OCI-LY3 (cell line): ENCODE data around the gene AUTS2.

Experiments used
- H2AFZ ChIP-seq: fragments of 200-600, 300-600 bp; shearing (Covaris generic); 2 replicates; pipeline ENCODE4 v1.6.0; 2014; ENCODE audit warnings: antibody characterized with exemption, low read depth, low read length
- H3K27ac ChIP-seq: fragments of 200-600, 300-600 bp; sonication (generic); 2 replicates; pipeline ENCODE4 v1.5.1; 2014; ENCODE audit warnings: mild to moderate bottlenecking, low read length, moderate library complexity, mixed read lengths
- H3K27me3 ChIP-seq: fragments of 200-600, 300-600 bp; sonication (generic); 2 replicates; pipeline ENCODE4 v1.6.1; 2014; ENCODE audit warnings: low read depth, low read length, mixed read lengths
- H3K36me3 ChIP-seq: fragments of 200-600, 300-600 bp; sonication (generic); replicated peaks from 2 replicates; pipeline ENCODE3; 2014; ENCODE audit warnings: low read depth, low read length, mixed read lengths
- H3K4me1 ChIP-seq: fragments of 300-600, 200-600 bp; sonication (generic); 2 replicates; pipeline ENCODE4 v1.6.1; 2014; ENCODE audit warnings: low read length, mixed read lengths
- H3K4me2 ChIP-seq: fragments of 200-600, 300-600 bp; sonication (generic); 2 replicates; pipeline ENCODE4 v1.6.1; 2014; ENCODE audit warnings: low read length, mixed read lengths
- H3K4me3 ChIP-seq: fragments of 300-600, 200-600 bp; sonication (generic); 2 replicates; pipeline ENCODE4 v1.5.1; 2014; ENCODE audit warnings: antibody characterized with exemption, mild to moderate bottlenecking, low read length, moderate library complexity
- H3K79me2 ChIP-seq: fragments of 300-600, 200-600 bp; shearing (Covaris generic); 2 replicates; pipeline ENCODE4 v1.6.1; 2014; ENCODE audit warnings: mild to moderate bottlenecking, low read length, mixed read lengths
- H3K9ac ChIP-seq: fragments of 300-600, 200-600 bp; shearing (Covaris generic); 2 replicates; pipeline ENCODE4 v1.6.0; 2014; ENCODE audit warnings: mild to moderate bottlenecking, low read length, moderate library complexity
- H3K9me3 ChIP-seq: fragments of 200-600, 300-600 bp; shearing (Covaris generic); 2 replicates; pipeline ENCODE4 v1.6.1; 2014; ENCODE audit warnings: low read length, mixed read lengths; ENCODE audit not compliant: insufficient read depth
- H4K20me1 ChIP-seq: fragments of 200-600, 300-600 bp; sonication (generic); 2 replicates; pipeline ENCODE4 v1.6.1; 2016; ENCODE audit warnings: low read length, mixed read lengths; ENCODE audit not compliant: insufficient read depth
- EZH2phosphoT487 ChIP-seq: fragments of 200-600 bp; shearing (Covaris generic); IDR thresholded peaks from 2 replicates; pipeline ENCODE4 v1.6.1; 2018; ENCODE audit warnings: antibody characterized with exemption, mixed run types, low read depth
- TF ChIP-seq, protein P1 (sequence below): fragments of 200-600, 300-600 bp; sonication (generic); IDR thresholded peaks from 2 replicates; pipeline ENCODE4 v1.5.1; 2014; ENCODE audit warnings: antibody characterized with exemption, low read length, low read depth

The AUTS2 gene

DNA sequence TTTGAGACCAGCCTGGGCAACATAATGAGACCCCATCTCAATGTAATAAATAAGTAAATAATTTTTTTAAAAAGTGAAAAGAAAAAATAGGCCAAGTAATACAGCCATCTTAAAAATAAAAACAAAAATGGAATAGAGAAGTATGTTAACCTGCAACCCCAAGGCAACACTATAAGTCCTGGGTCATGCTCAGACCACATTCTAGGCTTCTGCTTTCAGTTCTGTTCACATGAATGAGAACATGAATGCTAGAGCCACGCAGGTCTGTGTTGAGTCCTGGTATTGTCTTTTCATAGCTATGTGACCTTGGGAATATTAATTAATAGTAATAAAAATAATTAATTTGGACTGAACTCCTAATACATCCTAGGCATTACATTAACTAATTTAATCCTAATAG is 284.0 kb downstream of the AUTS2 start:
- TF ChIP-seq, protein P1, sequence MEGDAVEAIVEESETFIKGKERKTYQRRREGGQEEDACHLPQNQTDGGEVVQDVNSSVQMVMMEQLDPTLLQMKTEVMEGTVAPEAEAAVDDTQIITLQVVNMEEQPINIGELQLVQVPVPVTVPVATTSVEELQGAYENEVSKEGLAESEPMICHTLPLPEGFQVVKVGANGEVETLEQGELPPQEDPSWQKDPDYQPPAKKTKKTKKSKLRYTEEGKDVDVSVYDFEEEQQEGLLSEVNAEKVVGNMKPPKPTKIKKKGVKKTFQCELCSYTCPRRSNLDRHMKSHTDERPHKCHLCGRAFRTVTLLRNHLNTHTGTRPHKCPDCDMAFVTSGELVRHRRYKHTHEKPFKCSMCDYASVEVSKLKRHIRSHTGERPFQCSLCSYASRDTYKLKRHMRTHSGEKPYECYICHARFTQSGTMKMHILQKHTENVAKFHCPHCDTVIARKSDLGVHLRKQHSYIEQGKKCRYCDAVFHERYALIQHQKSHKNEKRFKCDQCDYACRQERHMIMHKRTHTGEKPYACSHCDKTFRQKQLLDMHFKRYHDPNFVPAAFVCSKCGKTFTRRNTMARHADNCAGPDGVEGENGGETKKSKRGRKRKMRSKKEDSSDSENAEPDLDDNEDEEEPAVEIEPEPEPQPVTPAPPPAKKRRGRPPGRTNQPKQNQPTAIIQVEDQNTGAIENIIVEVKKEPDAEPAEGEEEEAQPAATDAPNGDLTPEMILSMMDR, result no peak
- TF ChIP-seq EZH2phosphoT487, result no peak
- Histone ChIP-seq H3K4me1 (no peaks in the 10 kb centered on the region), H3K36me3 (no peaks in the 10 kb centered on the region), H3K4me2 (no peak overlapping the region), H3K9ac (no peak overlapping the region), H3K4me3 (no peak overlapping the region), H3K79me2 (no peaks in the 10 kb centered on the region), H4K20me1 (no peaks in the 10 kb centered on the region), H3K9me3 (no peaks in the 10 kb centered on the region), H3K27me3 (no peaks in the 10 kb centered on the region), H3K27ac (no peak overlapping the region), H2AFZ (no peak overlapping the region)

DNA sequence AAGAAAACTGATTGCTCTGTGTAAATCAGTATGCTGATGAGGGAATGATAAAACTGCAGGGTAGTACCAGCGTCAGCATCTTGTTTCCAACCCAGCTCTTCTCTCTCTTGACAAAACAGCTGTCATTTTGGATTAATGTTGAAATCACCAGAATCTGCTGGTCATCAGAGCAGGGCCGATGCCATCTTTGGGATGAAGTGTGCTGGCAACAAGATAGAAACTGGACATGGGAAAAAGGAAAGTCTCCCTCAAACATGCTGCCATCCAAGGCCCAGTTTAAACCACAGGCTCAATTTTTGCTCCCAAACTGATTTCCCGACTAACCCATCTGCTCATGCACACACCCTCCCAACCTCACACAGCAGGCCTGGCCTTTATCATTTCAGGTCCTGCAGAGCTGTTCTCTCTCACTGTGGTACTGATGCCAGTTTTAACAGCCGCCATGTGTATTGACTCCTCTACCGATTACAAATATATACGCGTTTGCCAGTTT is 285.2 kb downstream of the AUTS2 start:
- Histone ChIP-seq H3K9me3 (no peaks in the 10 kb centered on the region), H3K27me3 (no peaks in the 10 kb centered on the region), H3K36me3 (no peaks in the 10 kb centered on the region), H3K9ac (no peak overlapping the region), H2AFZ (no peak overlapping the region), H3K27ac (no peak overlapping the region), H3K79me2 (no peaks in the 10 kb centered on the region), H3K4me3 (no peak overlapping the region), H4K20me1 (no peaks in the 10 kb centered on the region), H3K4me1 (no peaks in the 10 kb centered on the region), H3K4me2 (no peak overlapping the region)
- TF ChIP-seq, protein P1, result no peak
- no peak for TF ChIP-seq EZH2phosphoT487

DNA sequence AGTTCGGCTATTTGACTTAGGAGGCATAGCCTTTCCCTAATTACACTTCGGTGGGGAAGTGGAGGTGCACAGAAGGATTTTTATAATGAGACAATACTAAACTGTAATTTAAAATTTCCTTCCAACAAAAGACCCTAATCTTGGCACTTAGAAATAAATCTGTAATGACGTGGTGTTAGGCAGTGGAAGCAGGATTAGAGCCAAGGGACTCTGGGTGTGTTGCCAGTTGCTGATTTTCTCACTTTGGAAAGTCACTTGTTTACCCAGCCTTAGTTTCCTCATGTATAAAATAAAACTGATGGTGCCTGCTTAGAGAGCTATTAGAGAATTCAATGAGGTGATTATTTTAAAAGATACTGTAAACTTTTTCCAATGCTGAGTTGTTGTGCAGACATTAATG is 287.2 kb downstream of the AUTS2 start:
- no peaks in the 10 kb centered on the region for H3K36me3 ChIP-seq
- H3K27me3 ChIP-seq, result no peaks in the 10 kb centered on the region
- no peak overlapping the region for H3K27ac ChIP-seq
- no peaks in the 10 kb centered on the region for H4K20me1 ChIP-seq
- H3K4me3 ChIP-seq, result no peak overlapping the region
- no peak overlapping the region for H3K9ac ChIP-seq
- TF ChIP-seq EZH2phosphoT487, result no peak
- TF ChIP-seq, protein P1, result no peak
- no peak overlapping the region for H2AFZ ChIP-seq
- no peaks in the 10 kb centered on the region for H3K79me2 ChIP-seq
- no peak overlapping the region for H3K4me2 ChIP-seq
- H3K4me1 ChIP-seq, result no peaks in the 10 kb centered on the region
- H3K9me3 ChIP-seq, result peaks cover 9% of the 10 kb centered on the region; the same call in 1 of the 2 replicates

DNA sequence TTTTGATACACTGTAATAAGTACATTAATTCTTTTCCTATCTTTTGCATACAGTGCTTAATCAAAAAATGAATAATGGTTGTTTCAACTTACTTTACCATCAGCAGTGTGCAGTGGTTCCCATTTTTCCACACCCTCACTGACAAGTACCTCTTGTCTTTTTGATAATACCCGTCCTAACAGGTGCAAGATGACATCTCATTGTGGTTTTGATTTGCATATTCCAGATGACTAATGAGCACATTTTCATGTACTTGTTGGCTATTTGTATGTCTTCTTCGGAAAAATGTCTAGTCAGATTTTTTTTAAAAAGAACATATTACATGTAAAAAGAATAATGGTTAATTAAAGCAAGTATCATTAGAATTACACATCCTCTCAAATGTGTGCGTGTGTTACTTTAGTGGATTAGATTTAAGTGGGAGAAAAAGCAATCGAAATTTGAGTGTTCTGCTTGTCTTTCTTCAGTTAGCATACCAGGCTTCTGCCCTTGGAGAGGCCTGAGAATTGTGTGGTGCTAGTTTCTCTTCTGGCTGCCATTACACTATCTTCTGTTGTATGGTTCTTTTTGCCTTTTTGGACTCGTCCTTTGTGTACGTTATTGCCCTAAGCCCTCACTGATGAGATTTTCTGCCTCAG is 291.2 kb downstream of the AUTS2 start:
- H3K4me1 ChIP-seq, result no peaks in the 10 kb centered on the region
- no peaks in the 10 kb centered on the region for H3K79me2 ChIP-seq
- H4K20me1 ChIP-seq, result no peaks in the 10 kb centered on the region
- no peak overlapping the region for H3K27ac ChIP-seq
- no peak overlapping the region for H3K4me3 ChIP-seq
- H3K4me2 ChIP-seq, result no peak overlapping the region
- no peaks in the 10 kb centered on the region for H3K27me3 ChIP-seq
- TF ChIP-seq, protein P1, result no peak
- TF ChIP-seq EZH2phosphoT487, result no peak
- H3K9me3 ChIP-seq, result peaks cover 9% of the 10 kb centered on the region; the same call in 1 of the 2 replicates
- no peaks in the 10 kb centered on the region for H3K36me3 ChIP-seq
- H2AFZ ChIP-seq, result no peak overlapping the region
- H3K9ac ChIP-seq, result no peak overlapping the region
